GM21825 (cell line): ENCODE measurements around the gene RNU1-4.
"Not testable (repeated sequence)": the region's sequence is repeated elsewhere in the genome, so short reads cannot be mapped to it uniquely, and the experiment has no call there.

Experiments used
- ATAC-seq: cut with Tn5 transposase; IDR thresholded peaks from one replicate; pipeline ENCODE4 v1.9.1; 2021; ENCODE audit warnings: mild to moderate bottlenecking, moderate library complexity; ENCODE audit not compliant: unreplicated experiment

Gene RNU1-4

GRCh38 chr1:16725439-16726245 is 14.7 kb upstream of the RNU1-4 start:
- not testable (repeated sequence) for ATAC-seq

GRCh38 chr1:16727190-16728111 is 12.9 kb upstream of the RNU1-4 start:
- ATAC-seq = no peak

DNA sequence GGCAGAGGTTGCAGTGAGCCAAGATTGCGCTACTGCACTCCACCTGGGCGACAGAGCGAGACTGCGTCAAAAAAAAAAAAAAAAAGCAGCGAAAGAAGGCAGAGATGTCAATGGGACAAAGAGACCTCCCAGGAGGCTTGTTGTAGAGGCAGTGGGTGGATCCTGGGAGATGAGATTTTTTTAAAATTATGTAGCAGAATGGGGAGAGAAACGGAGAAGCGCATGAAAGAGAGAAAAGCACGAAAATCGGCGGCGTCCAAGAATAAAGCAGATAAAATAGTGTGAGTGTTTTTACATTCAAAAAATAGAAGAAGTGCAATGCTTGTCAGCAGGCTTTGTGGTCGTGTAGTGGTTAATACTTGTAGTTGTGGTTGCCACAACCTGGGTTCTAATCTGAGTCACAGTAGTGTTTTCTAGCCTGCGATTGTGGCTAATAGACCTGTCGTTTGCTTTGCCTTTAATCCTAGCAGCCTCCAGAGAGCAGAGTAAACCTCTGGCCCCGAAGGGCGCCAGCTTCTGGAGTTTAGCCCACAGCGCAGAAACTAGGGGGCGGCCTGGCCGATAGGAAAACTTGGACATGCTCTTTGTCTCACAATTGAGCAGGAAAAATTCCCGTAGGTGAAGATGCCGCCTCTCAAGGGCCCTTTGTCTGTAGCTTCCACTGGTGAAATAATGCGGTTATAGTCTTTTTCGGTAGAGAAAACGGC is 11.9 kb upstream of the RNU1-4 start:
- not testable (repeated sequence) for ATAC-seq

DNA sequence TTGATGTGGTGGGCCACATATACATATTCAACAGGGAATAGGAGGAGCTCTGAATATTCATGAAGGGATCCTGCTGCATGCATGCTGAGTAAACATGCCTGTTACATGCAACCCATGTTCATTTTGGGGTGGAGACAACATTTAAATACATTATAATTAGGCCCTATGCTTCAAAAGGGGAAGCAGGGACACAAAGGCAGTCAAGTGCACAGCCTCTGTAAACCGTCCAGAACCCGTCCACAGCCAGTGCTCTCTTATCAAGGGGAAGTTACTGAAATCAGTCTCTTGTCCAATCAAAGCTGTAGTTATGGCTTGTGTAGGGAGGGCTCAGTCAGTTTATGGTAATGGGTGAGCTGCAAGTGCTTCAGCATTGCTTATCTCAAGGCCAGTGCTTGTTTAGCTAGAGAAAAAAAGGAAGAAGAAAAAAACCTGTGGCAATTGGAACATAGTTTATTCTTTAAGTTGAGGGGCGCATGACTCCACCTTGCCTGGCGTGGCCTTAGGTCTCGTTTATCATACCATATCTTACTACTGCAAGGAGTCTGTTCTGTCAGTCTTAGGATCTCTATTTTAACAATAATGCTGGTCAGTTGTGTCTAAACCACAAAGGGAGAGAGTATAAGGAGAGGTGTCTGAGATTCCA is 7.9 kb upstream of the RNU1-4 start:
- ATAC-seq = not testable (repeated sequence)

- ATAC-seq = not testable (repeated sequence)
Measured at GRCh38 chr1:16741230-16741629, 914 bp downstream of the RNU1-4 start.

DNA sequence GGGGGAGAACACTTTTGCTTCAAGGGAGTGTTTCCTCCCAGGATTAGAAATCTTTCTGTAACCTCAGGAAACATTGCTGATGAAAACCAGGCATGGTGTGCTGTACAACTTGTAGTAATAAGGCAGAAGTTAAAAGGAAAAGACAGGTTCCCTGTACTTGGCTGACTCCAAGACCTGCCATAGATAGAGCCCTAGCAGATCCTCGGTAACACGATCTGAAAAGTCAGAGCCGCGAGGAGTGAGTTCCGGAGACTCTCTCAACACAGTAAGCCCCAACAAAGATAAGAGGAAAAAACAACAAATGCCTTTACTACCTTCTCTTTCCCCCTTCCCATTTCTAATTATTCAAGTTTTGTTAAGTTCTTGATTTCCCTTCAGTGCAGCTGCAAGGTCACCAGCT is 7.3 kb downstream of the RNU1-4 start:
- not testable (repeated sequence) for ATAC-seq

DNA sequence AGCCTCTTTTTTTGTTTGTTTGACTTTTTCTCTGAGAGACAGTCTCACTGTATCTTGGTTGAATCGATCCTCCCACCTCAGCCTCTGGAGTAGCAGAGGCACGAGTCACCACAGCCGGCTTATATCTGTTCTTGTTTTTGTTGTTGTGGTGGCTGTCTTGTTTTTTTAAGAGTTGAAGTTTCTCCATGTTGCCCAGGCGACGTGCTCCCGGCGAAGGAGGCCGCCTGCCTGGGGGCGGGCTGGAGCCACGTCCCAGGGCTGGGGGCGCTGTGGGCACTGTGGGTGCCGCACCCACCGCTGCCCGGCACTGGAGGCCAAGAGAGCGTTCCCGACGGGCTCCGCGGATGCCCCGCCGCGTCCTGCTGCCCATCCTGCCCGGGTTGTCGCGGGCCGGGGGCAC is 8.4 kb downstream of the RNU1-4 start:
- ATAC-seq = not testable (repeated sequence)

- ATAC-seq = not testable (repeated sequence)
Measured at GRCh38 chr1:16749910-16750888, 9.9 kb downstream of the RNU1-4 start.

GRCh38 chr1:16752770-16753169 is 12.5 kb downstream of the RNU1-4 start:
- not testable (repeated sequence) for ATAC-seq

GRCh38 chr1:16755385-16755784 is 15.1 kb downstream of the RNU1-4 start:
- ATAC-seq = not testable (repeated sequence)

GRCh38 chr1:16755932-16756331 is 15.6 kb downstream of the RNU1-4 start:
- ATAC-seq = not testable (repeated sequence)

DNA sequence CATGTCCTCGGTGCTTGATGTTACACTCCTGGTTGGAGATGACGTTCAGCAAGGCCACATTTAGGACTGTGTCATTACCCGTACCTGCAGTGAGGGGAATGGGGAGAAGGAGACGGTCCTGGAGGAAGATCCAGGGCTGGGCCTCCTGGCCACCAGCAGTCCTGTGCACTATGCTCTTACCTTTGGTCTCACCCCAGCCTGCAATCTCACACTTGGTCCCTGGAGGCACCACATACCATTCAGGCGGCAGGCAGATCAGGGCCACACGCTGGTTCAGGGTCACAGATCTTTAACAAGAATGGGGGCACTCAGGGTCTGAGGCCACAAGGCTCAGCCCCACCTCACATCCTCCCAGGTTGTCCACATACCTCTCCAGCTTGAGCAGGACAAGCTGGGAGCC is 17.3 kb downstream of the RNU1-4 start:
- not testable (repeated sequence) for ATAC-seq

GRCh38 chr1:16758060-16758459 is 17.7 kb downstream of the RNU1-4 start:
- not testable (repeated sequence) for ATAC-seq

GRCh38 chr1:16759041-16759493 is 18.8 kb downstream of the RNU1-4 start:
- ATAC-seq = not testable (repeated sequence)

- ATAC-seq = not testable (repeated sequence)
Measured at GRCh38 chr1:16759650-16760455, 19.5 kb downstream of the RNU1-4 start.

- ATAC-seq = not testable (repeated sequence)
Measured at GRCh38 chr1:16760456-16760765, 20.1 kb downstream of the RNU1-4 start.

DNA sequence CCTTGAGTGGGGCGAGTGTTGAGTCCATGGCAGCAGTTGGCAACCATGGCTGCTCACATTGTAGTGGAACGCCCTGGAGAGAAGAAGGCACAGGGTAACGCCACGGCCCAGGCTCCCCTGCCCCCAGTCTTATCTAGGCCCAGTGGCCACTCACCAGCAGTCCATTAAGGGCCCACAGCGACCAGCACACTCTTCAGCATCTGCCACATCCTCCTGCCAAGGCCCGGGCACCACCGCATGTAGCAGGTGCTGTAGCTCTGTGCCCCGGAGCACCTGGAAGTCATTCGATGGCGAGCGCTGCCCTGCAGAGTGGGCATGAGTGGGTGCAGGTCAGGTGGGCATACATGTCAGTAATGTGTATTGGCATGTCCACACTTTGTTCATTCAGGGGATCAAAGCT is 20.5 kb downstream of the RNU1-4 start:
- ATAC-seq = not testable (repeated sequence)

- ATAC-seq = not testable (repeated sequence)
Measured at GRCh38 chr1:16764248-16764819, 24.0 kb downstream of the RNU1-4 start.
